NT2/D1 (cell line): Measurements from ENCODE around the gene STAMBP.

Experiments used
- SUZ12 ChIP-seq: IDR thresholded peaks from 2 replicates; pipeline ENCODE4 v1.6.1; 2011; ENCODE audit not compliant: insufficient read length, insufficient read depth; ENCODE audit errors: extremely low read depth
- ZNF274 ChIP-seq: IDR thresholded peaks from 2 replicates; pipeline ENCODE4 v1.6.1; 2011; ENCODE audit warnings: mild to moderate bottlenecking, low read depth, low read length

DNA sequence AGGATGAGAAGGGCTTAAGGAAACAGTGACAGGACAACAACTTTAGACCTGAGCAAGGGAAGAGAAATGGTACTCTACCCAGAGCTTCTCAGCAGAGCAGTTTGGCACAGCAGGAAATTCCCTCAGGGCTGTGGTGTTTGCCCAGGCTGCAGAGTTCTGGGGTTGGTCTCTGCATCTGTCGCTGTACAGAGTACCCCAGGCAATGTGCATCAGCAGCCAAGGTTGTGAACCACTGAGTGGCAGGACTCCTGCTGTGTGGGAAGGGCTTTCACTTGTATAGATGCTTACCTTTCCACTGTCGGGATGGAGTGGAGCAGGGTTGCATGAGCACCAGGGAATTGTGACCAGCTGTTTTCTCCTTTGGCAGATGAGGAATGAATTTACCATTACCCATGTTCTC lies 21.2 kb downstream of the STAMBP start:
- TF ChIP-seq ZNF274, result no peak
- no peak for TF ChIP-seq SUZ12
